ENCODE measurements around the gene LRRC38.

DNA sequence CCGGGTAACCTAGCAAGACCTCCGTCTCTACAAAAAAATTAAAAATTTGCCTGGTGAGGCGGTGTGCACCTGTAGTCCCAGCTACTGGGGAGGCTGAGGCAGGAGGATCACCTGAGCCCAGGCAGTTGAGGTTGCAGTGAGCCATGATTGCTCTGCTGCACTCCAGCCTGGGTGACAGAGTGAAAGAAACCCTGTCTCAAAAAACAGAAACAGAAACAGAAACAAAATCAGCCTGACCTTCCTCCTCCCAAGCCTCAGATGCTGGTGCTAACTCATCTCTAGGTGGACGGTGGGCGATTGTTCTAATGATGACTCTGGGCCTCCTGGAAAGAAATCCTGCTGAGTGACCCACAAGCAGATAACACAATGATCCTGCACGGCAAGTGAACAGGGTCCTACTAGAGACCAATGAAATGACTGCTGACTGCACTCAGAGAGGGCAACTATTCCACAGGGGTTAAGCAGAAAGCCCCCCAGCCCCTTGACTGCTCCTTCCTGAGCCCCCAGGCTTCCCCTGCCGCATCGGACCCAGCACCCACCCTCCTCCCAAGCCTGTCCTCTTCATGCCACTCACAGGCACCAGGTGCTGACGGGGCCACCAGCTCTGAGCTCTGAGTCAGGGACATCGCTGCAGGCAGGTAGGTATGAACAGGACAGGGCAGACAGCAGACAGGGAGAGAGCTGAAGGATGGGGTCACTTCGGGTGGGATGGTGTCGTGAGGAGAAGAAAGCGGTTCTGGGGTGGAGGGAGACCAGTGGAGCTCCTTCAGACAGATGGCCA lies 27.8 kb upstream of the LRRC38 start:
- no peak for TF ChIP-seq YY1 (IDR thresholded peaks at IDR 0.05; ENCODE audit: low read depth)
- TF ChIP-seq RAD21 (IDR thresholded peaks at IDR 0.05; ENCODE audit: low read depth) = no peak
- no peak for TF ChIP-seq NFIC (IDR thresholded peaks at IDR 0.05)
- TF ChIP-seq CEBPB (IDR thresholded peaks at IDR 0.05) = no peak
- no peak for TF ChIP-seq FOXM1 (IDR thresholded peaks at IDR 0.05; ENCODE audit: borderline replicate concordance, low read depth)
- TF ChIP-seq, protein P1, sequence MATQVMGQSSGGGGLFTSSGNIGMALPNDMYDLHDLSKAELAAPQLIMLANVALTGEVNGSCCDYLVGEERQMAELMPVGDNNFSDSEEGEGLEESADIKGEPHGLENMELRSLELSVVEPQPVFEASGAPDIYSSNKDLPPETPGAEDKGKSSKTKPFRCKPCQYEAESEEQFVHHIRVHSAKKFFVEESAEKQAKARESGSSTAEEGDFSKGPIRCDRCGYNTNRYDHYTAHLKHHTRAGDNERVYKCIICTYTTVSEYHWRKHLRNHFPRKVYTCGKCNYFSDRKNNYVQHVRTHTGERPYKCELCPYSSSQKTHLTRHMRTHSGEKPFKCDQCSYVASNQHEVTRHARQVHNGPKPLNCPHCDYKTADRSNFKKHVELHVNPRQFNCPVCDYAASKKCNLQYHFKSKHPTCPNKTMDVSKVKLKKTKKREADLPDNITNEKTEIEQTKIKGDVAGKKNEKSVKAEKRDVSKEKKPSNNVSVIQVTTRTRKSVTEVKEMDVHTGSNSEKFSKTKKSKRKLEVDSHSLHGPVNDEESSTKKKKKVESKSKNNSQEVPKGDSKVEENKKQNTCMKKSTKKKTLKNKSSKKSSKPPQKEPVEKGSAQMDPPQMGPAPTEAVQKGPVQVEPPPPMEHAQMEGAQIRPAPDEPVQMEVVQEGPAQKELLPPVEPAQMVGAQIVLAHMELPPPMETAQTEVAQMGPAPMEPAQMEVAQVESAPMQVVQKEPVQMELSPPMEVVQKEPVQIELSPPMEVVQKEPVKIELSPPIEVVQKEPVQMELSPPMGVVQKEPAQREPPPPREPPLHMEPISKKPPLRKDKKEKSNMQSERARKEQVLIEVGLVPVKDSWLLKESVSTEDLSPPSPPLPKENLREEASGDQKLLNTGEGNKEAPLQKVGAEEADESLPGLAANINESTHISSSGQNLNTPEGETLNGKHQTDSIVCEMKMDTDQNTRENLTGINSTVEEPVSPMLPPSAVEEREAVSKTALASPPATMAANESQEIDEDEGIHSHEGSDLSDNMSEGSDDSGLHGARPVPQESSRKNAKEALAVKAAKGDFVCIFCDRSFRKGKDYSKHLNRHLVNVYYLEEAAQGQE (IDR thresholded peaks at IDR 0.05; ENCODE audit: low read depth) = no peak
